K562 (cell line): ENCODE results near the gene PLEK2. TPM values are rescaled to one million over a fixed set of nuclear protein-coding genes. Genes with fewer than 3 reads are reported as not detected.

Experiments
- ATAC-seq: fragments of 200-7000 bp; cut with Tn5 transposase; 3 replicates; pipeline ENCODE4 v1.9.1; 2020; ENCODE audit warnings: moderate library complexity
- BruUV-seq: library from RNA; stranded (reverse); fragments of 400-500 nt; replicated peaks from 2 replicates; lab custom pipeline; 2021; lab: Mats Ljungman, UMichigan
- CTCF ChIA-PET: fragments of 300-600 bp; formaldehyde crosslinking; extraction: SDS; loops from one replicate; lab custom pipeline; 2021; ENCODE audit warnings: low intra/inter-chr PET ratio; lab: Yijun Ruan, JAX
- POLR2A ChIA-PET: fragments of 300-600, 350-650 bp; sonication (Branson Sonifier 250); formaldehyde crosslinking; extraction: SDS; loops from one replicate; lab custom pipeline; 2021; ENCODE audit warnings: antibody characterized with exemption, inconsistent platforms; lab: Yijun Ruan, JAX
- DNase-seq, 4 experiments: peaks; one replicate each; pipeline versions ENCODE4 v3.0.0 to v3.0.0-alpha.2; 2011 to 2018; ENCODE audit warnings: low spot score in 3 of 4, mixed read lengths in 3 of 4; ENCODE audit errors: extremely low read depth in 1 of 4
- FAIRE-seq: peaks from 2 replicates; lab custom pipeline; 2011; peaks lifted over from hg19 to GRCh38; lab: Jason Lieb, UNC
- H2AFZ ChIP-seq: 2 replicates; pipeline ENCODE4 v1.6.0; 2011; ENCODE audit warnings: low read depth, low read length, control low read depth, inconsistent platforms
- H3K27ac ChIP-seq: fragments of 200-600 bp; 3 replicates; pipeline ENCODE4 v1.8.0; 2011; ENCODE audit warnings: low read depth, mild to moderate bottlenecking, control low read depth, inconsistent platforms, low read length, moderate library complexity, mixed read lengths; ENCODE audit errors: extremely low read depth
- H3K27me3 ChIP-seq, 2 experiments: fragments of 300-600 bp in 1 of 2; 2 replicates in 1 of 2; 3 replicates in 1 of 2; pipeline versions ENCODE4 v1.6.0 to v1.8.0; 2011; ENCODE audit warnings: inconsistent platforms in 2 of 2, low read length in 2 of 2, mild to moderate bottlenecking in 1 of 2, mixed read lengths in 1 of 2, moderate library complexity in 1 of 2; ENCODE audit not compliant: control insufficient read depth in 2 of 2, insufficient read depth in 2 of 2
- H3K36me3 ChIP-seq: fragments of 300-600 bp; 3 replicates; pipeline ENCODE4 v1.8.0; 2011; ENCODE audit warnings: mild to moderate bottlenecking, low read length, inconsistent platforms; ENCODE audit not compliant: control insufficient read depth, insufficient read depth
- H3K4me1 ChIP-seq, 2 experiments: fragments of 200-600 bp in 1 of 2; replicated peaks in 1 of 2; 2 replicates in 1 of 2; 3 replicates in 1 of 2; pipeline versions ENCODE4 v1.5.1 to v1.8.0; 2011; ENCODE audit warnings: inconsistent platforms in 2 of 2, low read length in 2 of 2, mild to moderate bottlenecking in 1 of 2, mixed read lengths in 1 of 2, moderate library complexity in 1 of 2; ENCODE audit not compliant: control insufficient read depth in 2 of 2, insufficient read depth in 2 of 2
- H3K4me2 ChIP-seq: 2 replicates; pipeline ENCODE4 v1.6.1; 2011; ENCODE audit warnings: low read length, control low read depth, inconsistent platforms, mixed read lengths; ENCODE audit not compliant: insufficient read depth
- H3K4me3 ChIP-seq: fragments of 200-600 bp; sonication (generic), shearing (Covaris generic); 2 replicates; pipeline ENCODE4 v1.5.1; 2016; ENCODE audit warnings: control low read depth, inconsistent platforms
- H3K79me2 ChIP-seq: fragments of 200-600 bp; 3 replicates; pipeline ENCODE4 v1.8.0; 2011; ENCODE audit warnings: low read length, inconsistent platforms; ENCODE audit not compliant: control insufficient read depth, insufficient read depth
- H3K9ac ChIP-seq, 2 experiments: 2 replicates each; pipeline versions ENCODE4 v1.6.0 to v1.6.1; 2011; ENCODE audit warnings: low read depth in 2 of 2, low read length in 2 of 2, control low read depth in 1 of 2, inconsistent platforms in 1 of 2, mild to moderate bottlenecking in 1 of 2, mixed read lengths in 1 of 2; ENCODE audit not compliant: insufficient read depth in 1 of 2
- H3K9me1 ChIP-seq: one replicate; pipeline ENCODE4 v1.6.0; 2011; ENCODE audit warnings: inconsistent platforms, mild to moderate bottlenecking, low read length, moderate library complexity; ENCODE audit not compliant: control insufficient read depth, insufficient read depth
- H3K9me3 ChIP-seq: replicated peaks from 2 replicates; pipeline ENCODE4 v1.5.1; 2011; ENCODE audit warnings: low read depth, low read length, inconsistent platforms; ENCODE audit not compliant: control insufficient read depth, insufficient read depth
- H4K20me1 ChIP-seq: replicated peaks from 2 replicates; pipeline ENCODE4 v1.6.1; 2011; ENCODE audit warnings: low read length, inconsistent platforms, mixed read lengths; ENCODE audit not compliant: control insufficient read depth, insufficient read depth
- NR2F6 ChIP-seq: fragments of 450-650 bp; formaldehyde crosslinking; IDR thresholded peaks from 2 replicates; pipeline ENCODE4 v1.4.0; 2020; ENCODE audit warnings: mild to moderate bottlenecking
- SMAD1 ChIP-seq: fragments of 150-350 bp; IDR thresholded peaks from 2 replicates; pipeline ENCODE4 v1.6.1; 2014; ENCODE audit warnings: low read length, low read depth; ENCODE audit not compliant: partially characterized antibody
- WGBS: fragments of 100-300 bp; shearing (Covaris generic); methylation state at CpG from one replicate; pipeline ENCODE4 v1.1.6; 2016; ENCODE audit warnings: low coverage, mixed read lengths; ENCODE audit not compliant: insufficient coverage; ENCODE audit errors: missing lambda C conversion rate; 5-methylcytosine and 5-hydroxymethylcytosine counted together
- in situ Hi-C: fragments of 300-500 bp; cut with MboI; formaldehyde crosslinking; loops from 4 replicates; pipeline ENCODE4 v1.15.0; 2018; ENCODE audit warnings: inconsistent platforms, mixed read lengths
- intact Hi-C: fragments of 100-400 bp; cut with micrococcal nuclease; formaldehyde crosslinking; loops from 2 replicates; pipeline ENCODE4 v1.14.2; 2022
- polyA plus RNA-seq, 8 experiments: library from polyadenylated mRNA; depleted of rRNA in 4 of 8; stranded (reverse) in 5 of 8; unstranded in 3 of 8; fragments of >200 nt; fragmentation: Nextera tagmentation in 2 of 8; fragmentation: Illumina TruSeq in 1 of 8; extraction: Ambion mirVana in 2 of 8; extraction: Trizol in 1 of 8; gene quantifications; 2 replicates each; pipeline versions ENCODE4 v1.2.1 to v1.2.3, GENCODE V29; 2011 to 2014; ENCODE audit warnings: inconsistent platforms in 1 of 8, missing spikeins in 1 of 8
- total RNA-seq, 7 experiments: library from RNA; depleted of rRNA in 6 of 7; stranded (reverse); fragments of >200 nt in 6 of 7; fragmentation: Illumina TruSeq in 2 of 7; extraction: Trizol in 2 of 7; gene quantifications; 2 replicates each; pipeline versions ENCODE4 v1.2.1 to v1.2.3, GENCODE V29; 2011 to 2021; ENCODE audit warnings: low replicate concordance in 1 of 7
- TF ChIP-seq, protein P1 (sequence below): fragments of 200-400 bp; formaldehyde crosslinking; IDR thresholded peaks from 2 replicates; pipeline ENCODE4 v1.6.1; 2017; ENCODE audit warnings: mild to moderate bottlenecking, low read depth, low read length, moderate library complexity
- TF ChIP-seq, protein P2 (sequence below): sonication (generic); formaldehyde crosslinking; IDR thresholded peaks from 2 replicates; pipeline ENCODE4 v1.8.0; 2022; ENCODE audit warnings: missing genetic modification reagents, mild to moderate bottlenecking, moderate library complexity, borderline replicate concordance
- TF ChIP-seq, protein P3 (sequence below), 2 experiments: IDR thresholded peaks; 2 replicates each; pipeline ENCODE4 v1.6.1; 2011; ENCODE audit warnings: borderline replicate concordance in 1 of 2, control low read depth in 1 of 2, low read depth in 1 of 2, low read length in 1 of 2, mild to moderate bottlenecking in 1 of 2, mixed read lengths in 1 of 2, moderate library complexity in 1 of 2; ENCODE audit not compliant: insufficient read depth in 1 of 2, insufficient read length in 1 of 2, poor library complexity in 1 of 2, severe bottlenecking in 1 of 2; ENCODE audit errors: extremely low read depth in 1 of 2
- TF ChIP-seq, protein P4 (sequence below): fragments of 250-450 bp; sonication (Bioruptor Pico); IDR thresholded peaks from 2 replicates; pipeline ENCODE4 v1.8.0; 2021; ENCODE audit warnings: mild to moderate bottlenecking, moderate library complexity

Gene PLEK2
- total and polyA plus RNA-seq, 9 of the 15 experiments (the other 6 are each of a cell fraction or from before 2014, with no cell fraction given), result not detected

DNA sequence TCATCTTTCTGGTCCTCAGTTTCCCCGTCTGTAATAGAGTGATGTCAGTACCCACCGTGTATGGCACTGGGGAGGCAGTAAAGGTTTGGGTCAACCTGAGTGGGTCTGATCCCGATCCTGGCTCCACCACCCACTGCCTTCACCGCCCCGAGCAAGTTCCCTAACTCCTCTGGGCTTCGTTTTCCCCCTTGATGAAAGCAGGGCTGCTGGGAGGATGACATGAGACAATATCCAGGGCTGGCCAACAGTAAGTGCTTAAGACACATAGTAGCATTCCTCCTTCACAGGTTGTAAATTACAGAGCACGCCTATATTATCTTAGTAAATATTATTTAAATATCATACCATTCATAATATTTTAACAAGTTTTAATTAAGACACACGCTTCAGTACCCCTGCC is 595 bp downstream of the PLEK2 start:
- in situ Hi-C loops, result no loop called here
- CTCF ChIA-PET, result no interaction called here
- Histone ChIP-seq H3K36me3 (no peaks in the 10 kb centered on the region), H3K4me2 (no peak overlapping the region), H4K20me1 (no peaks in the 10 kb centered on the region), H3K27me3 (no peaks in the 10 kb centered on the region), H3K27ac (no peak overlapping the region), H3K9ac (no peak overlapping the region), H3K4me1 (peaks cover 20 to 38% of the 10 kb centered on the region in 2 experiments; a peak in 4 of 5 replicates), H3K4me3 (no peak overlapping the region), H3K9me3 (no peaks in the 10 kb centered on the region), H3K79me2 (no peaks in the 10 kb centered on the region), H2AFZ (no peak overlapping the region), H3K9me1 (no peaks in the 10 kb centered on the region)
- FAIRE-seq, result no peak
- 71% methylated on average over 7 of the region's 8 CpGs for WGBS
- ATAC-seq, result no peak
- TF ChIP-seq, protein P1, sequence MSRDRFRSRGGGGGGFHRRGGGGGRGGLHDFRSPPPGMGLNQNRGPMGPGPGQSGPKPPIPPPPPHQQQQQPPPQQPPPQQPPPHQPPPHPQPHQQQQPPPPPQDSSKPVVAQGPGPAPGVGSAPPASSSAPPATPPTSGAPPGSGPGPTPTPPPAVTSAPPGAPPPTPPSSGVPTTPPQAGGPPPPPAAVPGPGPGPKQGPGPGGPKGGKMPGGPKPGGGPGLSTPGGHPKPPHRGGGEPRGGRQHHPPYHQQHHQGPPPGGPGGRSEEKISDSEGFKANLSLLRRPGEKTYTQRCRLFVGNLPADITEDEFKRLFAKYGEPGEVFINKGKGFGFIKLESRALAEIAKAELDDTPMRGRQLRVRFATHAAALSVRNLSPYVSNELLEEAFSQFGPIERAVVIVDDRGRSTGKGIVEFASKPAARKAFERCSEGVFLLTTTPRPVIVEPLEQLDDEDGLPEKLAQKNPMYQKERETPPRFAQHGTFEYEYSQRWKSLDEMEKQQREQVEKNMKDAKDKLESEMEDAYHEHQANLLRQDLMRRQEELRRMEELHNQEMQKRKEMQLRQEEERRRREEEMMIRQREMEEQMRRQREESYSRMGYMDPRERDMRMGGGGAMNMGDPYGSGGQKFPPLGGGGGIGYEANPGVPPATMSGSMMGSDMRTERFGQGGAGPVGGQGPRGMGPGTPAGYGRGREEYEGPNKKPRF, result no peak
- no peak for DNase-seq
- intact Hi-C loops, result no loop called here
- no TSS peak for BruUV-seq
- POLR2A ChIA-PET, result no interaction called here

DNA sequence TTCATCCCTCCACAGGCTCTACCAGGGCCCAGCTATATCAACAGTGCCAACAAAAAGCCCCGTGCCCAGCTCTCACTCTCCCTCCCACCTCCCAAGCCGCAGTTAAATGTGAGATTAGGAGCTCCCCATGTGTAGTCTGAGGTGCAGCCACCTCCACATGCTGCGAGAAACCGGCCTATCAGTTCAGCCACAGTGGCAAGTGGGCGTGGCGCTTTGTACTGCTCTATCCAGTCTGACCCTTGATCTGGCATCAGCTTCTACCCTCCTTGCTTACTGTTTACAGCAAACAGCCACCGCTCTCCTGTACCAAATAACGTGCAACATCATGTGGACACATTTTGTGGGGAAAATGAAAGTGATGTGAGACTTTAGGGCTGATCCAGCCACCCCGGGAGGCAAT is 1.7 kb downstream of the PLEK2 start:
- no peak overlapping the region for H3K4me3 ChIP-seq
- peak overlapping the region; percentile 55 to 62; a peak in 3 of 4 replicates for H3K9ac ChIP-seq
- POLR2A ChIA-PET, result interaction anchor here (1.6 kb wide), 1 partner anchor 14 kb away, joined by 4 read pairs; no protein-coding TSS in a partner anchor
- no peaks in the 10 kb centered on the region for H3K36me3 ChIP-seq
- H3K9me1 ChIP-seq, result no peaks in the 10 kb centered on the region
- no TSS peak for BruUV-seq
- H3K27me3 ChIP-seq, result no peaks in the 10 kb centered on the region
- intact Hi-C loops (no loop called here), in situ Hi-C loops (no loop called here)
- no peaks in the 10 kb centered on the region for H4K20me1 ChIP-seq
- no peaks in the 10 kb centered on the region for H3K79me2 ChIP-seq
- no peaks in the 10 kb centered on the region for H3K9me3 ChIP-seq
- H2AFZ ChIP-seq, result peak overlapping the region; percentile 86
- CTCF ChIA-PET, result no interaction called here
- DNase-seq, result peak; percentile 63 to 82 (median 66)
- peak overlapping the region; percentile 4; the same call in 1 of the 3 replicates for H3K27ac ChIP-seq
- peaks cover 16 to 32% of the 10 kb centered on the region in 2 experiments; a peak in 4 of 5 replicates for H3K4me1 ChIP-seq
- FAIRE-seq, result peak; percentile 87
- H3K4me2 ChIP-seq, result peak overlapping the region; percentile 39; the same call in 1 of the 2 replicates
- WGBS, result 4% methylated on average over 7 of the region's 9 CpGs
- peak; percentile 89 for ATAC-seq
- TF ChIP-seq SMAD1 (no peak), NR2F6 (CRISPR knock-in tag) (no peak)
- TF ChIP-seq, protein P2, sequence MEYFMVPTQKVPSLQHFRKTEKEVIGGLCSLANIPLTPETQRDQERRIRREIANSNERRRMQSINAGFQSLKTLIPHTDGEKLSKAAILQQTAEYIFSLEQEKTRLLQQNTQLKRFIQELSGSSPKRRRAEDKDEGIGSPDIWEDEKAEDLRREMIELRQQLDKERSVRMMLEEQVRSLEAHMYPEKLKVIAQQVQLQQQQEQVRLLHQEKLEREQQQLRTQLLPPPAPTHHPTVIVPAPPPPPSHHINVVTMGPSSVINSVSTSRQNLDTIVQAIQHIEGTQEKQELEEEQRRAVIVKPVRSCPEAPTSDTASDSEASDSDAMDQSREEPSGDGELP (CRISPR knock-in tag), result peak; percentile 34; the same call in 1 of the 2 replicates
- TF ChIP-seq, protein P3, sequence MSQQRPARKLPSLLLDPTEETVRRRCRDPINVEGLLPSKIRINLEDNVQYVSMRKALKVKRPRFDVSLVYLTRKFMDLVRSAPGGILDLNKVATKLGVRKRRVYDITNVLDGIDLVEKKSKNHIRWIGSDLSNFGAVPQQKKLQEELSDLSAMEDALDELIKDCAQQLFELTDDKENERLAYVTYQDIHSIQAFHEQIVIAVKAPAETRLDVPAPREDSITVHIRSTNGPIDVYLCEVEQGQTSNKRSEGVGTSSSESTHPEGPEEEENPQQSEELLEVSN (IDR thresholded peaks at IDR 0.05; ENCODE audit: borderline replicate concordance in 1 of 2, extremely low read depth in 1 of 2, insufficient read depth in 1 of 2, insufficient read length in 1 of 2, low read depth in 1 of 2, low read length in 1 of 2, poor library complexity in 1 of 2, severe bottlenecking in 1 of 2), result peak in 1 of 2 experiments; percentile 22
- TF ChIP-seq, protein P4, sequence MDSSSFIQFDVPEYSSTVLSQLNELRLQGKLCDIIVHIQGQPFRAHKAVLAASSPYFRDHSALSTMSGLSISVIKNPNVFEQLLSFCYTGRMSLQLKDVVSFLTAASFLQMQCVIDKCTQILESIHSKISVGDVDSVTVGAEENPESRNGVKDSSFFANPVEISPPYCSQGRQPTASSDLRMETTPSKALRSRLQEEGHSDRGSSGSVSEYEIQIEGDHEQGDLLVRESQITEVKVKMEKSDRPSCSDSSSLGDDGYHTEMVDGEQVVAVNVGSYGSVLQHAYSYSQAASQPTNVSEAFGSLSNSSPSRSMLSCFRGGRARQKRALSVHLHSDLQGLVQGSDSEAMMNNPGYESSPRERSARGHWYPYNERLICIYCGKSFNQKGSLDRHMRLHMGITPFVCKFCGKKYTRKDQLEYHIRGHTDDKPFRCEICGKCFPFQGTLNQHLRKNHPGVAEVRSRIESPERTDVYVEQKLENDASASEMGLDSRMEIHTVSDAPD, result no peak
